HK-2 (cell line): ENCODE results near the gene CCDC186.

ENCODE experiments used
- DNase-seq: peaks from one replicate; pipeline ENCODE4 v3.0.0-alpha.2; 2018; ENCODE audit not compliant: unreplicated experiment

CCDC186 gene

DNA sequence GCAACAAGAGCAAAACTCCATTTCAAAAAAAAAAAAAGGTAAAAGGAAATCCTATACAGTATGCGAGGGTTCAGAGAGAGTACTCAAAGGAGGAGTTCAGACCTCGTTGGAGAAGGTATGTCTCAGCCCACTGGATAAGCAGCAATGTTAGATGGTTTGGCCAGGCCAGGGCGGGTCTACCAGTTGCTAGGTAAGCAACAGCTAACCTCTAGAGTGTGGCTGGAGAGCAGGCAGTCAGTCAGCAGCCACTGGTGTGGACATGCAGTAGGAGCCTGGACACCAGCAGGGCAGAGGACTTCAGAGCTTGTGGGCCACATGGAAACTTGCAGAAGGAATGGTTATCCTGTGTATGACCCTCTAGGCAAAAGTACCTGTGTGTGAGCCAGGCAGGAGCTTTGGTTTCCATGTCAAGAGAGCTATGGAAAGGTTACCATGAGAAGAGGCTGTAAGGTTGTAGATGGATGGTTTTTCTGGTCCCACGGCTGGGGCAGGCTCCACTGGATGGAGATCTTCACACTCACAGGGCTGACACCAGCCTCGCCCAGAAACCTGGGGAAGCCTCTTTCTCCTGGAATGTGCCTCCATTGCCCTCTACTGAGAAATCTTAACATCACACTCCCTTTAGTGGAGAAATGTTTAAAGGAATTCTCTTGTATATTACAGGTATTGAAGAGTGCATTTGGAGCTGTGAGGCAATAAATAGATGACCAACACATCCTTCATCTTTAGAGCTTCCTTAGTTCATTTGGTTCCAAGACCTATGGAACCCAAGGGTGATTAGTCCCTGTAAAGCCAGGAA, 63.6 kb downstream of the CCDC186 start:
- no peak for DNase-seq

DNA sequence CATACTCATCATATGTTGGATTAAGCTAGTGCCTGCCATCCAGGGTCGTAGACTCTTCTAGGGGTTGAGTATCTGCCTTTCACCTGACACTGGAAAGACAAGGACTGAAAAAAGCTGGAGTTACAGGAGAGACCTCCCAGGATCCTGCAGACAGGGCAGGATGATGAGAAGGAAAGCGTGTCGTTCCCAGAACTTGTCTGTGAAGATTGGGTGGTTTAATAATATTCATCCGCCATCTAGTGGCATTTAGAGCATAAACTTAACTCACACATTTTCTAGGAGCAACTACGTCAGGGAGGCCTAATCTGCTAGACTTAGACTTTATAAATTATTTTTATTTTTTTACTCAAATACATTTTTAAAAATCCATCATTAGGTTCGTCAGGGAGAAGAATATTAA, 70.7 kb downstream of the CCDC186 start:
- DNase-seq, result peak; percentile 14

- DNase-seq, result no peak
These were observed 71.7 kb downstream of the CCDC186 start for GRCh38 chr10:114102256-114102655.

DNA sequence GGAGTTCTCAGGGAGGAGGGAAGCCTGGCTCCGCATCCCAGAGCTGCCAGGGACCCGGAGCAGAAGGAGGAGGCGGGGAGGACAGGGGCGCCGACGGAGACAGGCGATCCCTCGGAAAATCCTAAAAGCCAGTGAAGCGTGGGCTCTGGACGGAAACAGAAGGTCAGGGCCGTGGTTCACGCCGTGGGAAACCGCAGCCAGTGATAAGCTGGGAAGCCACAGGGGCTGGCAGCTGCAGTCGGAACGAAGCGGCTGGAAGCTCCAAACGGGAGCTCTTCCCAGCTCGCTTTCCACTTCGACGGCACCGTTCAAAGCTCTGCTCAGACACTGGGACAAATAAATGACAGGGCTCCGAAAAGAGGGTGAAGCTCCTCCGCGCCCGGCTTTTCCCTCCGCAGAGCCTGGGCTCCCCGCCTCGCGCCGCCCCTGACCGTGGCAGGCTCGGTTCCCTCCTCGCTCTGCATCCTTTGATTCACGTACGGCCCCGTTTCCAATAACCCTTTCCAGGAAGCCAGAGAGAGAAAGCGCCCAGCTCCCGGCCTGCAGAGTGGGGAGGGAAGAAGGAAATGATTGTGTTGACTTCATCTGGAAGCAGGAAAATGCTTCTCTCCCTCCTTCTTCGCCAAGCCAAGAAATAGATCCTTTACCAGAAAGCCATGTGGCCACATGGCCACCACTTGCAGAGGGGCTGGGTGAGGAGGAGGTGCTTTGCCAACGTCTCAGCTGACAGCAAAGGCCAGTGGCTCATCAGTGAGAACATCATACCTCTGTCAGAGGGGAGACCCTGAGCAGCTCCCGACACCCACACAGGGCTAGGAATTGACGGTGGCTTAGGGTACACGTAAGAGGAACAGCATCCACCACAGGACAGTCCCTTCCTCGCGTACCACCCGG, 72.9 kb downstream of the CCDC186 start:
- peak; percentile 60 for DNase-seq

DNA sequence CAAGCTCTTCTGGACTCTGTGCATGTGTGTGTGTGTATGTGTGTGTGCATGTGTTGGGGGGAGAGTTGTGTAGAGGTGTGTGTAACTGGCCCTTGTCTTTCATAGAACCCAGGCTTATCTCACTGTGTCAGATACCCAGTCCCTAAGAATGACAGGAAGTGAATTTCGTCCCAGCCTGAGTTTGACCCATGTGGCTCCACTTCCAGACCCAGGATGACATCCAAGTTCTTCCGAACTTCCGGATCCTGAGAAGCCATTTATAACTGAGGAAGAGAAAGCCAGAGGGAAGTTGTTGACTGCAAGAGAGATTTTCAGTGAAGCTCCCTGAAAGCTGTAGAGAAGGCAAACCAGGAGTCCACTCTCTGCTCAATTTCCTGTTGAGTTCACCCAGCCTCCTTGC, 77.1 kb downstream of the CCDC186 start:
- DNase-seq, result no peak

DNA sequence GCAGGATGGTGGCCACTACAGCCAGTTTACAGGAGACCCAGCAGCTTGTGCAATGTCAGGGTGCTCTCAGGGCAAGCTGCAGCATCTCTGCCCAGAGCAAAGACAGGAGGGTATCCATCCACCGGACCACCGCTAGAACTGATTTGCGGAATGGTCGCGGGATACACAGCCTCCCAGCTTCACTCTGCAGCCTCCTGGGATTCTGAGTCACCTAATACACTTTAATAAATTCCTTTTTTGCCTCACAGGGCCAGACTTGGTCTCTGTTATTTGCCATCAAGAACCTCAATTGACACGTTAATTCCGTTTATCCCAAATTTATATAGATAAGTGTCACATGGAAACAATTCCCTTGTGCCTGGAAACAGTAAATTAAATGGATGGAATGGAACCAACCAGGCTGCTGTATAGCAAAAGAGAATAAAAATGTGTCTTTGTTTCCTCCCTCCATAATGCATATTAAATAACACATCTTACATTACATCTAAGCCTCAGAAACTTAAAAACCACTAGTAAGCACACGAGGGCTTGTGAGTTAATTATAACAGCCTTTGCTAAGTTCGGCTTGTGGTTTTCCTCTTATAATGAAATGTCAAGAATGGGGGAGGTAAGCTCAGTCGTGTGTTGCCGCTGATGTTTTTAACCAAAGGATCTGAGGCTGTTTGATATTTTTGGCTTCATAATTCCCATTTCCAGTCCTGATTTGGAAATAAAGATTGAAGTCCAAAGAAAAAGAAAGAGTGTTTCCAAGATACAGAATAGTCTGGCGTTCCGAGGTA, 78.3 kb downstream of the CCDC186 start:
- DNase-seq, result no peak

- no peak for DNase-seq
These were observed 79.2 kb downstream of the CCDC186 start for GRCh38 chr10:114094795-114095194.

DNA sequence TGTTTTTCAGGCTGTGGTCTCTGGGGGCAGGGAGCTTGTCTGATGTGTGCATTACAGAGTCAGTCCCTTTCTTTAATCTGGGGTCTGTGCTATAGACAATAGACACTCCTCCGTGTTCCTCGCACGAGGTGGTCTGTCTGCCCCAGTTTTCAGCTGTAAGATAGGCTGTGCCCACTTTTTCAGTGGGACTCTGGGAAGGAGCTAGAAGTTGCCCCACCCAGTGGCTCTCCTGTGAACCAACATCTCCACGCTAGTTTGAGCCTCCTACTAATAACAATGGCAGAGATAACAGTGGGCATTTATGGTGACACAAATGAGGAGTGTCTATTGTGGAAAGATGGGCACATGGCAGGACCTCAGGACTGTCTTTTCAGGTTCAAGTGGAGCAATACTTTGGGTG, 86.3 kb downstream of the CCDC186 start:
- DNase-seq, result no peak

- no peak for DNase-seq
These were observed 86.7 kb downstream of the CCDC186 start for GRCh38 chr10:114087255-114087654.

DNA sequence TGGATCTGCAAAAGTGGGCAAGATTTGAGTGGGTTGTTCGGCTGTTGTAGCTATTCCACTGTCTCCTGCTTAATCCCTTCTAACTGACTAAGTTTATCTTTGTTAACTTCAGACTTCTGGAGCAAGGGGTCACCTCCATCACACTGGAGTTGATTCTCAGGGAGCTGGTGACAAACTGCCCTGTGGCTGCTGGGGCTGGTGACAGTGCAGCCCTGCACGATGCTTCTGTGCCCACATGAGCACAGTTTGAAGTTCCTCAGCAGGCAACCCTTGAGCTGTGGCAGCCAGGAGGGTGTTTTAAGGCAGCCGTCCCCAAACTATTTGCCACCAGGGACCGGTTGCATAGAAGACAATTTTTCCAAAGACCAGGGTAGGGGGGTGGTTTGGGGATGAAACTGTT, 89.8 kb downstream of the CCDC186 start:
- DNase-seq, result no peak

DNA sequence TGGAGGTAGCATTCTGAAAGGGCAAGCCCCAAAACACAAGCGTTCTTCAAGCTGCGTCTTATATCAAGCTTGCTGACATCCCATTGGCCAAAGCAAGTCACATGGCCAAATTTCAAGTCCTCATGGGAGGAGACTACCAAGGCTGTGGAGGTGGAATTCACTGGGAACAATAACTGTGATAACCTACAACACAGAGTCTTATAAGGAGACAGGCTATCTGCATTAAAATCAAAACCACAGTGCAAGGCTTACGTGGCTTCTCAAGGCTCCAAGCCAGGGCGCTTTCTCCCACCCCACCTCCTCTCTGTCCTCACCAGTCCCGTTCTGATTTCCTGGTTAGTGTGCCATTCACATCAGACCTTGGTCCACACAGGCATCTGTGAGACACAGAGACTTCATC, 91.0 kb downstream of the CCDC186 start:
- no peak for DNase-seq

DNA sequence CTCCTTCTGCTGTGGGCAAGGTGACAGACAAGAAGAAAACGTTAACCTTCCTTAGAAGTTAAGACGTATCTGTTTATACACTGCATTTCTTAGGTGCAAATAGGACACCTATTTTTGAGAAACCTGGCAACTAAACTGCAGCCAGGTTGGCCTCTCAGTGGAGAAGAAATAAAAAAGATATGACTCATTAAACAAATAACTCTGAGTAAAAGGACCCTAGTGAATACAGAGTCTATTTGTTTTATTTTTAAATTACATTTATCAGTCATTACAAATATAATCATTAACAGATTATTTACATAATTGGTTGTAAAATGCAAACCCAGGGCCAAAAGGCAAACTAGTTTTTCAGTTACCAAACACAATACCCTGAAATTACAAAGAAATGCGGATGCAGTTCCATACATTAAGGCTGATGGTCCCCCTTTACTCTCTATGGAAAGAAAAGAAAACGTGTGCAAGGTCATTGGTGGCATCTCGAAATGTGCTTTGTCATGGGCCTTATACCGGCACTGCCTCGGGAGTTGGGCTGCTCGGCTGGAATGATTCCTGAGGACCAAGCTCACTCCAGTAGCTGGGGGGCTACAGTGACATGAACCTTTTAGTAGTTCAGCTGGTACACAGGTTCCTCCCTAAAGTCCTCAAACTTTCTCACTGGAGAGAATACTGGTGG, 92.0 kb downstream of the CCDC186 start:
- DNase-seq, result no peak

- no peak for DNase-seq
These were observed 94.6 kb downstream of the CCDC186 start for GRCh38 chr10:114079421-114079820.

DNA sequence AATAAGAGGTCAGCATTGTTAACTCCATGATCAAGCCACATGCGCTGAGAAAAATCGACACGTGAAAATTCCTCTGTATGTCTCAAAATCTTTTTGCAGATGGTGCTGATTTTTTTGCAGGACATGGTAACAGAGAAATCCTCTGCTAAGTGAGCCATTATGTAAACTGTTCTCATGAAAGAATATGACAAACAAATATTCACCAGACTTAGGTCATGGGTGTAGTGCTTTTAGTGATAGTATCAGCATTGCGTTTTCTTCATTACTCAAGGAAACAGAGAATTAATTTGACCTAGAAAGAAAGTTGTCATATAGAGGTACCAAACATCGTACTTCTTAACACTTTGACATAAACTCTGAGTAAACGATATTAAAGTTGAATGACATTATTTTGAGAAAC, 95.7 kb downstream of the CCDC186 start:
- no peak for DNase-seq

DNA sequence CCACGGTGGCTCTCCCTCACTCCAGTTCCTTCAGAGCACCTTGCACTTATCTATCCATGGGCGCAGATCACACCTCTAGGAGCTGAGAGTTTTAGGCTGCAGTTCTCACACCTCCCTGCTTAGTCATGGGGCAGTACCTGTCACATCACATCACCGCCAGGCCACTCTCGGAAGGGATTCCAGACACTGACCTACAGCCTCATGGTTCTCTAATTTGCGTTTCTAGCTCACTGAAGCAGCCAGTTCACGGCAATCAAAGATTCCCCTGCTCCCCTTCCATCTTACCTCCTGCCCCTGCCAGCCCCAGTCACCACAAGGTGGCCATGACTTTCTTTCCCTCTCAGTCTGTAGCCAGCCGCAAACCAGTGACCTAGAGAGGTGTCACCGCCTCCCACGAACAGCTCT, 96.2 kb downstream of the CCDC186 start:
- no peak for DNase-seq

GRCh38 chr10:114077347-114077746, 96.7 kb downstream of the CCDC186 start:
- no peak for DNase-seq

DNA sequence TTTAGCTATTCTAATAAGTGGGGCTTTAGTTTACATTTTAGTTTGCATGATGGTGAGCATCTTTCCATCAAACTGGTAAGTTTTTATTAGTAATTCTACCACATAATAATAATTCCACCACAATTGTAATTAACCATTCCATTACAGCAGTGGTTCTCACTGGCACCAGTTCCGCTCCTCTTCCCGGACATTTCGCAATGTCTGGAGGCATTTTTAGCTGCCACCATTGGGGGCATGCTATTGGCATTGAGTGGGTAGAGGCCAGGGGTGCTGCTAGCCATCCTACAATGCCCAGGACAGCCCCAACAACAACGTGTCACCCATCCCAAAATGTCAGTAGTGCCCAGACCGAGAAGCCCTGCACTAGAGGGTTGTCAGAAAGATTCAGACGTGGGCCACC, 98.9 kb downstream of the CCDC186 start:
- no peak for DNase-seq

DNA sequence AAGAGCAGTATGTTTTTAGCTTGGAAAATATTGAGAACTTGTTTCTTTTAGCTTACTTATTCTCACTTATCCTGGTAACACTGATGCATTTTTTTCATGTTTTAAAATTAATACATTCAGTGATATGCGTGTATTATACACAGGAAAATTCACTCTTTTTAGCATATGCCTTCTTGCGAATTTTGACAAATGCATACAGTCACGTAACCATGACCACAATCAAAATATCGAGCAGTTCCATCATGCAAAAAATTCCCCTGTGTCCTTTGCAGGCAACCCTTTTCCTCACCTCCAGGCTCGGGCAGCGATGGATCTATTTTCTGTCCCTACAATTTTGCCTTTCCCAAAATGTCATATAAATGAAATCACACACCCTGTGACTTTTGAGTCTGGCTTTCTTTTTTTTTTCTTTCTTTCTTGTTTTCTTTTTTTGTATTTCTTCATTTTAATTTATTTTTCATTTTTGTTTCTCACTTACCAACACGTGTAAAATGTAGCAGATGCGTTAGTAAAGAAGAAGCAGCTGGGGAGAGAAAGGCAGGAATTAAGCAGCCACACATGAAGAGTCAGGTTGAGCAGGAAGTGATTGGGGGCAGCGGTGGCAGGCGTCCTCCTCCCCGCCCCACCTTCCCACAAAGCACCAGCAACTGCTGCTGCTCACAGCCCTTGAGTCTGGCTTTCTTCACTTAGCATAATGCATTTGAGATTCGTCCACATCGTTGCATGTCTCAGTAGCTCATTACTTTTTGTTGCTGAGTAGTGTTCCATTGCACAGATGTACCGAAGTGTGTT, 100.4 kb downstream of the CCDC186 start:
- DNase-seq, result no peak

- DNase-seq, result no peak
These were observed 102.8 kb downstream of the CCDC186 start for GRCh38 chr10:114071178-114071577.
